ENCODE data around the gene OR10AG1. TPM values are rescaled to one million over a fixed set of nuclear protein-coding genes. Genes with fewer than 3 reads are reported as not detected.

OR10AG1 gene
- total and polyA plus RNA-seq, 9 of the 15 experiments (the other 6 are each of a cell fraction or from before 2014, with no cell fraction given) = not detected

DNA sequence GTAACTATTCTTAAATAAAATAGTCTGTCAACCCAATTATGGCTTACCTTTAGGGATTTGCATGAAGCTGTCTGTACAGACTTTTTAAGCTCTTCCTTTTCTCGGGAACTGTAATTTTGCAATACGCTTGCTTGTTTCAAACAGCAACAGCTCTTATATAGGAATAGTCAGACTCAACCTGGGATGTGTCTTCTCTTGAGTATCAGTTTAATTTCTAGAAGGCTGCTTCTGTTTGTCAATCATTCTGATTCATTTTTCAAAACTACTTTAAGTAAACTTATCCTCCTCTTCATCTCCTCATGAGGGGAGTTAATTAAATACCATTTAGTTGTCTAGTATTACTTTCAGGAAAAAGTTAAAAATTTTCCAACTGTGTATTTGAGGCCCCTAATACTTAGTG is at the start of gene OR10AG1 (continued):
- TF ChIP-seq ZNF592 (IDR thresholded peaks at IDR 0.05) (no peak), BHLHE40 (IDR thresholded peaks at IDR 0.05; ENCODE audit: low read length) (no peak), ARID1B (IDR thresholded peaks at IDR 0.05) (no peak), CGGBP1 (CRISPR knock-in tag; IDR thresholded peaks at IDR 0.05) (no peak), SIN3A (IDR thresholded peaks at IDR 0.05; ENCODE audit: borderline replicate concordance in 2 of 2, control insufficient read depth in 1 of 2, low read depth in 2 of 2, low read length in 2 of 2) (no peak)
- TF ChIP-seq, protein P1, sequence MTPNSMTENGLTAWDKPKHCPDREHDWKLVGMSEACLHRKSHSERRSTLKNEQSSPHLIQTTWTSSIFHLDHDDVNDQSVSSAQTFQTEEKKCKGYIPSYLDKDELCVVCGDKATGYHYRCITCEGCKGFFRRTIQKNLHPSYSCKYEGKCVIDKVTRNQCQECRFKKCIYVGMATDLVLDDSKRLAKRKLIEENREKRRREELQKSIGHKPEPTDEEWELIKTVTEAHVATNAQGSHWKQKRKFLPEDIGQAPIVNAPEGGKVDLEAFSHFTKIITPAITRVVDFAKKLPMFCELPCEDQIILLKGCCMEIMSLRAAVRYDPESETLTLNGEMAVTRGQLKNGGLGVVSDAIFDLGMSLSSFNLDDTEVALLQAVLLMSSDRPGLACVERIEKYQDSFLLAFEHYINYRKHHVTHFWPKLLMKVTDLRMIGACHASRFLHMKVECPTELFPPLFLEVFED (CRISPR knock-in tag; conservative IDR thresholded peaks at IDR 0.05) = no peak
